Ammon's horn (tissue), 1 donor: Measurements from ENCODE around the gene HSDL2.

Source experiments
- DNase-seq: peaks from one replicate; pipeline ENCODE4 v3.0.0-alpha.2; 2016; ENCODE audit warnings: low spot score

Gene HSDL2

GRCh38 chr9:112446526-112446925 is 66.6 kb downstream of the HSDL2 start:
- DNase-seq: no peak

GRCh38 chr9:112447283-112447761 is 67.4 kb downstream of the HSDL2 start:
- DNase-seq: no peak

- DNase-seq: no peak
These were observed 82.9 kb downstream of the HSDL2 start for GRCh38 chr9:112462855-112463254.

- no peak for DNase-seq
These were observed 85.4 kb downstream of the HSDL2 start for GRCh38 chr9:112465352-112465751.

- DNase-seq: no peak
These were observed 93.1 kb downstream of the HSDL2 start for GRCh38 chr9:112472996-112473395.

- DNase-seq: no peak
These were observed 94.1 kb downstream of the HSDL2 start for GRCh38 chr9:112473986-112474385.

GRCh38 chr9:112475318-112475717 is 95.4 kb downstream of the HSDL2 start:
- DNase-seq: no peak

GRCh38 chr9:112477330-112477729 is 97.4 kb downstream of the HSDL2 start:
- no peak for DNase-seq

GRCh38 chr9:112479221-112479620 is 99.3 kb downstream of the HSDL2 start:
- DNase-seq: no peak

GRCh38 chr9:112484607-112485006 is 104.7 kb downstream of the HSDL2 start:
- DNase-seq: no peak

GRCh38 chr9:112485574-112485973 is 105.7 kb downstream of the HSDL2 start:
- no peak for DNase-seq

- DNase-seq: peak; percentile 81
These were observed 106.5 kb downstream of the HSDL2 start, which contains the start of gene KIAA1958 for GRCh38 chr9:112486221-112487007. KIAA1958 (plus strand) TSS chr9:112486827; CDS start chr9:112574081, 87,254 bp downstream.

GRCh38 chr9:112487008-112487798 is 107.3 kb downstream of the HSDL2 start:
- peak; percentile 43 for DNase-seq

- peak; percentile 20 for DNase-seq
These were observed 108.0 kb downstream of the HSDL2 start for GRCh38 chr9:112487799-112488340.

GRCh38 chr9:112489039-112489546 is 109.2 kb downstream of the HSDL2 start:
- peak; percentile 34 for DNase-seq

- peak; percentile 21 for DNase-seq
These were observed 110.2 kb downstream of the HSDL2 start for GRCh38 chr9:112489876-112490666.

GRCh38 chr9:112493393-112494137 is 113.7 kb downstream of the HSDL2 start:
- no peak for DNase-seq

GRCh38 chr9:112494153-112494552 is 114.2 kb downstream of the HSDL2 start:
- DNase-seq: no peak

GRCh38 chr9:112495614-112496013 is 115.7 kb downstream of the HSDL2 start:
- DNase-seq: no peak

- DNase-seq: no peak
These were observed 116.3 kb downstream of the HSDL2 start for GRCh38 chr9:112496074-112496722.
